NCI-H187 treated with DMSO at 0.1 percent for 48 hours (cell line): Measurements from ENCODE around the gene CHD1L.
"Not testable (repeated sequence)": the region's sequence is repeated elsewhere in the genome, so short reads cannot be mapped to it uniquely, and the experiment has no call there.

ENCODE experiments used
- DNase-seq: peaks from one replicate; lab custom pipeline; 2025; lab: John Stamatoyannopoulos, UW

The CHD1L gene

GRCh38 chr1:147242449-147243227 lies at the start of gene CHD1L:
Gene CHD1L, plus strand, starts transcription at chr1:147242684. Its CDS starts 20 bp downstream, at chr1:147242704.
- DNase-seq = peak; percentile 89

DNA sequence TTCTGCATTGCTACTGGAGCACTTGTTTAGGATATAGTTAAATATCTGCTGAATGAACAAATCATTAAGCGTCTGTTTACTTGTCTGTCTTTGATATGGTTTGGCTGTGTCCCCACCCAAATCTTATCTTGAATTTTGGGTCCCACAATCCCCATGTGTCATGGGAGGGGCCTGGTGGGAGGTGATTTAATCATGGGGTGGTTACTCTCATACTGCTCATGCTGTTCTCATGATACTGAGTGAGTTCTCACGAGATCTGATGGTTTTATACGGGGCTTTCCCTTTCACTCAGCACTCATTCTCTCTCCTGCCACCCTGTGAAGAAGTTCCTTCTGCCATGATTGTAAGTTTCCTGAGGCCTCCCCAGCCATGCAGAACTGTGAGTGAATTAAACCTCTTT lies 45.2 kb upstream of the CHD1L start:
- DNase-seq = not testable (repeated sequence)

DNA sequence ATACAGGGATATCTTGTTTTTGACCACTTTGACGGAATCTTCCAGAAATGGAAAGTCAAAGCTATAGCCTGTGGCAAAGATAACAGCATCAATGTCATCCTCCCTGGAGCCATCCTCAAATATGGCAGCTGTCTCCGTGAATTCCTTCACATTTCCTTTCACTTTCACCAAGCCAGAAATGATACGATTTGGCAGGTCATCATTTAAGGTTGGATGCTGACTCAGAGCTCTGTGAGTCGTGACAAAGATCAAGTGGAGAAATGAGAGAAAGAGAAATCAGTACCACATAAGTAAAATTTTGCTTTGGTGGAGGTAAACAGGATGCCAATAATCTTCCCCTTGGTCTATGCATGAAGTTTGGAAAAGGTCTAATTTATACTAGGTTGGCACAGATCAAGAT lies 41.2 kb upstream of the CHD1L start:
- DNase-seq = no peak

- no peak for DNase-seq
Observed at GRCh38 chr1:147201786-147202185, 40.7 kb upstream of the CHD1L start.

GRCh38 chr1:147202576-147202975 lies 39.9 kb upstream of the CHD1L start:
- DNase-seq = no peak

GRCh38 chr1:147204080-147204479 lies 38.4 kb upstream of the CHD1L start:
- DNase-seq = no peak

DNA sequence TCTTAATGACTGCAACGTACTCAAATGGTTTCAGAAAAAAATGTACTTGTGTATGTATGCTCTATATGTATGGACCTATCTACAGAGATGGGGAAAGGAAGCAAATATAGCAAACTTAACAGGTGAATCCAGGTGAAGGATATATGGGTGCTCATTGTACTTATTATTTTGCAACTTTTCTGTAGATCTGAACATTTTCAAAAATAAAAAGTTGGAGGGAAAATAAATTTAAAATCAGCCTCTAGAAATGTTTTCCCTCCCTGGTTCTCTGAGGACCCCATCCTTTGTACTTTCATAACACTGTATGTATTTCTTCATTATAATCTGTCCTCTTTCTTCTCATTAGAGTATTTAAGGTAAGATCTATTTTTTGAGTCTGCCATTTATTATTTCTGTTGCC lies 35.3 kb upstream of the CHD1L start:
- no peak for DNase-seq

DNA sequence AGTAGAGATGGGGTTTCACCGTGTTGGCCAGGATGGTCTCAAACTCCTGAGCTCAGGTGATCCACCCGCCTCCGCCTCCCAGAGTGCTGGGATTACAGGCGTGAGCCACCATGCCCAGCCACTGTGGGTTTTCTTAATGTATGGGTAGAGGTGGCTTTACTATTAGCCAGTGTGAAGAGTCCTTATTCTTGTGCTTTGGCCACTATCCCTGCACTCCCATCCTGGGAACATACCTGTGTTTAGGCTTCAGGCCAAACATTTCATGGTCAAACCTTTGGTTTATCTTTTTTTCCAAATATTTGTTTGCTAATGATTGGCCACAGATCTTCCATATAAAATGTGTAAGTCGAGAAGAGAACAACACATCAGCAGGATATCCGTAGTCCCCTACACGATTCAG lies 33.9 kb upstream of the CHD1L start:
- no peak for DNase-seq

- DNase-seq = no peak
Observed at GRCh38 chr1:147209825-147210821, 32.4 kb upstream of the CHD1L start.

DNA sequence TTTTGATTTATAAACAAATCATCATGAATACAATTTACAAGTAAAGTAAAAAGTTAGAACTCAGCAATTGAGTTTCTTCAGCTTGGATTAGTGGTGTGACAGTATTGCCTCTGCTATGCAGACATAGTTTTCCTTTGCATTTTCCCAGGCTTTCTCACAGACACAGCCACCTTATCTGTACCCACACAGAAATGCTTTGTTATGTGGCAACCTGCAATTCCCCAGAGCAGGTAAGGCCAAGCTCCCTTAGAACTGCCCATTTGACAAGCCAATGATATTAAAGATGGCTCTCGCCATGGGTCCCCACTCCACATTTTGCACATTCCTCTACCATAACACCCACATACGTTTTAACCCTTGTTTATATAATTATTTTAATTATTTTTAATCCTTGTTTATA lies 31.5 kb upstream of the CHD1L start:
- no peak for DNase-seq

- no peak for DNase-seq
Observed at GRCh38 chr1:147211577-147211976, 30.9 kb upstream of the CHD1L start.

- DNase-seq = no peak
Observed at GRCh38 chr1:147213271-147213670, 29.2 kb upstream of the CHD1L start.

DNA sequence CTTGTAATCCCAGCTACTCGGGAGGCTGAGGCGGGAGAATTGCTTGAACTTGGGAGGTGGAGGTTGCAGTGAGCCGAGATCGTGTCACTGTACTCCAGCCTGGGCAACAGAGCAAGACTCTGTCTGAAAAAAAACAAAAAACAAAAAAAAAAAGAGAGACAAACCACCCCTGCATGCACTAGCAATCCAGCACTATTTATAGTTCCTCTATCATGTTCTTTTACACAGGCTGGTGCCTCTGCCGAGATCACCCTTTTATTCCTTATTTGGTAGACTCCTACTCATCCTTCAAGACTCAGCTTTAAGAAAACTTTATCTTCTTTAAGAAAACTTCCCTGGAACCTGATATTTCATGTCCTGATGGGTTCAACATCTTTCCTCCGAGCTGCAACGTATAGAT lies 28.2 kb upstream of the CHD1L start:
- DNase-seq = no peak

GRCh38 chr1:147214842-147215539 lies 27.5 kb upstream of the CHD1L start:
- DNase-seq = no peak

DNA sequence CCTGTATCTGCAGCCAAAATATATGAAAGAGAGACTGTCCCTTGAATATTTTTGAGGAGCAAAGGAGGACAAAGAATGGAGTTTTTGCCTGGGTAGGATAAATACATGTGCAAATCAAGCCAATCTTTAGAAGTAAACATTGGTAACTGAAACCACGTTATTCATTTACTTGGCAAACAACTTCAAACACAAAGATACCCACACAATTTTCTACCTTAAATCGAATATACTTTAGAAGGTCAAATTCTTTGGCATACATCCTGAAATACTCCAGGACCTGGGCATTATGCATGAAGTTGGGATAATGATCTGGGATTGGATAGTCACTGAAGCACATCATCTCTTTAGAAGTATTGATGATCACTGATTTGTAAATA lies 27.0 kb upstream of the CHD1L start:
- no peak for DNase-seq

DNA sequence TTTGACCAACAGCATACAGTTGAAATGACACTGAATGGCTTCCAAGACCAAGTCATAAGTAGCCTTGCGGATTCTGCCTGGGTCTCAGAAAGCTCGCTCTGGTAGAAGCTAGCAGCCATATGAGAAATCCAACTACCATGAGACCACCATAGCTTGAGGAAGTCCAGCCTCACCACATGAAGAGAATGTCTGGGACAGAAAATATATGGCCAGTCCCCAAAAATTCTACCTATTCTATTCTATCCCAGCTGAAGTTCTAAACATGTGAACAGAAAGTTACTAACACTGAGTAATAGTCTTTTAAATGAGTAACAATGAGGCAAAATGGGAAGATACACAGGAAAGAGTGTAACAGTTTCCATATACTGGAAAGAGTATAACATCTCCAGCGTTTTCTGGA lies 26.4 kb upstream of the CHD1L start:
- DNase-seq = no peak

GRCh38 chr1:147217141-147217540 lies 25.3 kb upstream of the CHD1L start:
- no peak for DNase-seq

DNA sequence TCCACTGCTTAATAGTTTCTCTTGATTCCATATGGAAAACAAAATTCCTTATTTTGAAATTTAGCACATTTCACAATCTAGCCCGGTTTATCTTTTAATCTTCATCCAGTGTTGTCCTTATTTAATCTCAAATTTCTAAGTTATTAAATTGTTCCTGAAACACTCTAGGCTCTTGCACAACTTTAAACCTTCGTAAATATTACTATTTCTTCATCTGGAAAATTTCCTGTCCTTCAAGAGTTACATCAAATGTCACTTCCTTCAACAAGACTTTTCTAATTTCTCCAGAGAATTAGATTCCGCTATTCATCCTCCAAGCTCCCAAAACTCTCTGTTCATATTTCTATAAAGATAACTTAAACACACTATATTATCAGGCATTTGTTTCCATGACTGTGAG lies 23.9 kb upstream of the CHD1L start:
- DNase-seq = no peak

- no peak for DNase-seq
Observed at GRCh38 chr1:147223740-147224615, 18.5 kb upstream of the CHD1L start.

DNA sequence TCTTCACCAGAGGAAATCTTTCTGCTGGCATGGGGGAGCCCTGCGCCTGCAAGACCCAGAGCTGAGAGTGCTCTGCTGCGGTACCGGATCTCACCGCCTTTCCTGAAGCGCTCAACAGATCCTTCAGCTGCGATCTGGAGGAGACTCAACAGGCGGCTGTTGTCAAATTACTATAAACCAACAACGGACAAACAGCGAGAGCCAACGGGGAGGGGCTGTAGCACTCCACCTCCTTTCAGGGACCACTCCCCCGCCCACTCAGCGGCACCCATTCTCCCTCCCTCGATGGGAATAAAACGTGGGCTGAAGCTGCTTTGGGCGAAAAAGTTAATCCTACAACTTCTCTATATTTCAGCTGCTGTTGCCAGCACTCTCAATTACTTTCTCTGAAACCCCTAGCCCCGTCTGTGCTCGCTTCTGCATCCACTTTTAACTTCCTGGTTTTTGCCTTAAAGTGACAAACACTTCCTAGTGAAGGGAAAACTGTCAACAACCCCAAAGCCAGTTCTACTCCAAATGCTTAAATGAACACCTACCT lies 17.2 kb upstream of the CHD1L start, which contains the start of gene FMO5:
Gene FMO5, minus strand, starts transcription at position 147 of the 538 bp plus-strand sequence. CDS start 310 bp downstream, outside the sequence.
- DNase-seq = peak; percentile 38

DNA sequence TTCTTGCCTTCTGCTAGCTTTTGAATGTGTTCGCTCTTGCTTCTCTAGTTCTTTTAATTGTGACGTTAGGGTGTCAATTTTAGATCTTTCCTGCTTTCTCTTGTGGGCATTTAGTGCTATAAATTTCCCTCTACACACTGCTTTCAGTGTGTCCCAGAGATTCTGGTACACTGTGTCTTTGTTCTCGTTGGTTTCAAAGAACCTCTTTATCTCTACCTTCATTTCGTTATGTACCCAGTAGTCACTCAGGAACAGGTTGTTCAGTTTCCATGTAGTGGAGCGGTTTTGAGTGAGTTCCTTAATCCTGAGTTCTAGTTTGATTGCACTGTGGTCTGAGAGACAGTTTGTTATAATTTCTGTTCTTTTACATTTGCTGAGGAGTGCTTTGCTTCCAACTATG lies 11.5 kb upstream of the CHD1L start:
- DNase-seq = not testable (repeated sequence)
